GM18499 (cell line): ENCODE data around the gene CEP83.

Experiments
- ATAC-seq: cut with Tn5 transposase; IDR thresholded peaks from one replicate; pipeline ENCODE4 v1.9.1; 2021; ENCODE audit warnings: moderate number of reproducible peaks; ENCODE audit not compliant: insufficient read depth, unreplicated experiment

The CEP83 gene

GRCh38 chr12:94276725-94277124, 182.9 kb downstream of the CEP83 start:
- no peak for ATAC-seq

- no peak for ATAC-seq
Measured at GRCh38 chr12:94273272-94273671, 186.4 kb downstream of the CEP83 start.

GRCh38 chr12:94272280-94272679, 187.4 kb downstream of the CEP83 start:
- ATAC-seq: no peak

GRCh38 chr12:94271351-94271750, 188.3 kb downstream of the CEP83 start:
- no peak for ATAC-seq

- ATAC-seq: no peak
Measured at GRCh38 chr12:94269316-94269999, 190.2 kb downstream of the CEP83 start.

- ATAC-seq: no peak
Measured at GRCh38 chr12:94267921-94268471, 191.7 kb downstream of the CEP83 start.

GRCh38 chr12:94267537-94267872, 192.2 kb downstream of the CEP83 start:
- no peak for ATAC-seq

- ATAC-seq: no peak
Measured at GRCh38 chr12:94266796-94267536, 192.7 kb downstream of the CEP83 start.

- ATAC-seq: no peak
Measured at GRCh38 chr12:94265966-94266745, 193.5 kb downstream of the CEP83 start.

GRCh38 chr12:94265539-94265938, 194.1 kb downstream of the CEP83 start:
- ATAC-seq: no peak

- ATAC-seq: no peak
Measured at GRCh38 chr12:94264736-94265485, 194.8 kb downstream of the CEP83 start.

GRCh38 chr12:94263905-94264561, 195.6 kb downstream of the CEP83 start:
- no peak for ATAC-seq

- no peak for ATAC-seq
Measured at GRCh38 chr12:94263011-94263811, 196.5 kb downstream of the CEP83 start.

GRCh38 chr12:94262228-94263010, 197.2 kb downstream of the CEP83 start:
- peak; percentile 30 for ATAC-seq

GRCh38 chr12:94261786-94262185, 197.9 kb downstream of the CEP83 start:
- no peak for ATAC-seq

- ATAC-seq: no peak
Measured at GRCh38 chr12:94261119-94261518, 198.5 kb downstream of the CEP83 start.

- ATAC-seq: no peak
Measured at GRCh38 chr12:94260717-94261116, 198.9 kb downstream of the CEP83 start.

GRCh38 chr12:94260017-94260416, 199.7 kb downstream of the CEP83 start:
- no peak for ATAC-seq
